GM12865 (cell line): ENCODE data around the gene HCN3.
A peak's percentile ranks its signal among the peaks of the same experiment; 100 is the strongest.

Source experiments
- DNase-seq: peaks from one replicate; pipeline ENCODE4 v3.0.0; 2010; ENCODE audit warnings: low read depth
- H3K4me3 ChIP-seq: 2 replicates; pipeline ENCODE4 v1.5.1; 2011; ENCODE audit warnings: mild to moderate bottlenecking, low read depth, low read length, control low read depth
- CTCF ChIP-seq: IDR thresholded peaks from 2 replicates; pipeline ENCODE4 v1.5.1; 2011; ENCODE audit warnings: low read length, control low read depth, low read depth, inconsistent platforms; ENCODE audit not compliant: insufficient read depth; ENCODE audit errors: missing control alignments

Gene HCN3

GRCh38 chr1:155319536-155319935 lies 42.3 kb downstream of the HCN3 start:
- H3K4me3 ChIP-seq = no peak overlapping the region
- TF ChIP-seq CTCF = no peak
- no peak for DNase-seq

GRCh38 chr1:155320252-155320651 lies 43.0 kb downstream of the HCN3 start:
- DNase-seq = no peak
- no peak for TF ChIP-seq CTCF
- no peak overlapping the region for H3K4me3 ChIP-seq

DNA sequence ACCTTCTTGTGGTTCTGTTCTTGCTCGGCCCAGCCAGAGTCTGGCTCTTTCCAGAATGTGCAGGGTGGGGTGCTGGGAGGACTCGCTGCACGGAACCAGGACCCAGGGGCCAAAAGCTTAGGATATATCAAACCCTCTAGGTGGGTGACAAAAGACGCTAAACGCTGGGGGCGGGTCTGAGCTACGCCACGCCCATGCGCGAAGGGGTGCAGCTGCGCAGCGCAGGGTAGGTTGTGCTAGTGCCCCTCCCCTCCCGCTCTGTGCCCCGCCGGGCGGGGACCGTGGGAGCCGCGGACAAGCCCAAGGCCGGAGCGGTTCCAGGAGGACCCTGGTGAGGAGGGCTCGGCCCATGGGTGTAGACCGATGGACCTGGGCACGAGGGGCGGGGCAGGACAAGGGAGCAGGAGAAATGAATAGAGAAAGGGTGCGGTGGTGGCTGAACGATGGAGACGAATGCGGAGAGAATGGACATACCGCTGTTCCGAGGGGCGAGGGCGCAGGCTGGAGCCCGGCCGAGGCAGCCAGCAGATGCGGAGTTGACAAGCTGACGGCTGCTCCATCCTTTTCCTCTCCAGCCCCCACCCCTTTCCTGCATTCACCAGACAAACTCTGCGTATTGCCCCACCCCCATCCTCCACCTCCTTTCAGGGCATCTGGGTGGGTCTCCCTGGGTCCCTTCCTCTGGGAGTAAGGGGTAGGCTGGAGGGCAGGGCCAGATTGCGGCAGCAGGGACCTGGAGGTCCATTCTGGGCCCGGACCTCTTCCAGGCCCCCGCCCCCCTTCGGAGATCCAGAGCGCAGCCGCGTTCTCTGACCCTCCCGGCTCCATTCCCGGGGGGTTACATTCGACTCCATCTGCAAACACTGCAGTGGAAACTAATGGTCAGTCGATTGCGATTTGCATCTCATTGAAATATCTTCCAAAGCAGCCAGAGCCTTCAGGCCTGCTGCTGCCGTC lies 43.7 kb downstream of the HCN3 start, which contains the start of gene RUSC1:
Gene RUSC1, plus strand, starts transcription at position 234 of the 957 bp plus-strand sequence. CDS start 880 bp downstream, outside the sequence.
- H3K4me3 ChIP-seq = no peak within 1 kb of the TSS
- peak; percentile 50 for DNase-seq
- TF ChIP-seq CTCF = no peak

GRCh38 chr1:155321639-155322503 lies 44.6 kb downstream of the HCN3 start:
- H3K4me3 ChIP-seq = no peak overlapping the region; the same call in 1 of the 2 replicates
- no peak for DNase-seq
- TF ChIP-seq CTCF = no peak

DNA sequence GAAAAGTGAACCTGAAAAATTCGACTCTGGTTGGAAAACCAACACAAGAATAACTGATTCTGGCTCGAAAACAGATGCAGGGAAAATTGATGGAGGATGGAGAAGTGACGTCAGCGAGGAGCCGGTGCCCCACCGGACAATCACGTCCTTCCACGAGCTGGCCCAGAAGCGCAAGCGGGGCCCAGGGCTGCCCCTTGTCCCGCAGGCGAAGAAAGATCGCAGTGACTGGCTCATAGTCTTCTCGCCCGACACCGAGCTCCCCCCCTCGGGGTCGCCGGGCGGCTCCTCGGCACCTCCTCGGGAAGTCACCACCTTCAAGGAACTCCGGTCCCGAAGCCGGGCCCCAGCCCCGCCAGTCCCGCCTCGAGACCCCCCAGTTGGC lies 45.3 kb downstream of the HCN3 start:
- H3K4me3 ChIP-seq = peak overlapping the region; percentile 86
- DNase-seq = no peak
- TF ChIP-seq CTCF = no peak

DNA sequence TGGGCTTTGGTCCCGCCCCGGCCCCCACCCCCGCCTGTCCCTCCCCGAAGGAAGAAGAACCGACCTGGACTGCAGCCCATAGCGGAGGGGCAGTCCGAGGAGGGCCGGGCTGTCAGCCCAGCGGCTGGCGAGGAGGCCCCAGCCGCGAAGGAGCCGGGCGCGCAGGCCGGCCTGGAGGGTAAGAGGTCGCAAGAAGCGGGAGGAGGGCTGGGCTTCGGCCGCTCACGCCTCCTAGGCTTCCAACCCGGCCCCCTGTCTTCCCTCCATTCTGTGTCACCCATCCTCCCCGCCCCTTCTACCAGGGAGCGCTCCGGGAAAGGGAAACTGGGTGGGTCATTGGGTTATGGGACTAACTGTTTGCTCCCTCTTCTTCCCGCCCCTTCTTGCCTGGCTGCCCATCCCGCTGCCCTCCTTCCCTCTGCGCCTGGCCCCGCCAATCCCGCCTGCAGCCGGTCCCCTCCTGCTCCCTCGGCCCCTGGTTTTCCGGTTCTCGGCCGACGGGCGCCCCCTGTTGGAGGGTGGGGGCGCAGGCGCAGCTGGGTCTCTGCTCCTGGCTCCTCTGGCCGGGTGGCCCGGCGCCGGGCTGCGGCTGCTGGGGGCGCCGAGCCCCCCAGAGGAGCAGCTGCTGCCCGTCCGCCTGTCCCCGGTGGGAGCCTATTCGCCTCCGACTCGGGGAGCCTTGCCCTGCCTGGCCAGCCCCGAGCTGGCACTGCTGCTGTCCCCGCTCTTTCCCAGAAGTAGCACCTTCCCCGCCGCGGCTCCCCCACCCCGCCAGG lies 45.9 kb downstream of the HCN3 start:
- DNase-seq = peak; percentile 89
- peak; percentile 95 for TF ChIP-seq CTCF
- peak overlapping the region; percentile 86 for H3K4me3 ChIP-seq
